Activated naive CD4-positive, alpha-beta T cell (primary cell): Measurements from ENCODE around the gene GFPT2.

Source experiments
- DNase-seq, 4 experiments: peaks; one replicate each; lab custom pipeline; 2025; lab: John Stamatoyannopoulos, UW

Gene GFPT2

DNA sequence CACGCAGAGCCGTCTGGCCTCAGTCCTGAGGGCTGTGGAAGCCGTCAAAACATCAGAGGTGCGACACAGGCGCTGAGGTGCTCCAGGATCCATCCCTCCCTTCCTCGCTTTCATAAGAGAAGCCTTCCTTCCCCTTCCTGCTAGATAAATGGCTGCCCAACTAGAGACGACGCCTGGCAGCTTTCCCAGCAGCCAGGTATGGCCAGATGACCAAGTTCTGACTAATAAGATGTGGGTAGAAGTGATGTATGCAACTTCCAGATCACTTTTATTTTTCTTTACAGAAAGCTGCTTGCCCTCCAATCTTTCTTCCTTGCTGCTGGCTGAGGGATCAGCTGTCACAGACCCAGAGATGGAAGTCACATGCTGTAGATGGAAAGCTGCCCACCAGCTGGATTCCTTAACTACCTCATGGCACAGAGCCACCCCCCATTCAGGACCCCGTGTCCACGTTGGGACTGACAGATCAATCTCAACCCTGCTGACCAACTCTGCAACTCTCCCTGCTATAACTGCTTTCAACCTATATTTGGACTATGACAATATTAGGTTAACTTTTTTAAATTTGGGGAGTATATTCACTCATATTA is 70.0 kb downstream of the GFPT2 start:
- no peak for DNase-seq

DNA sequence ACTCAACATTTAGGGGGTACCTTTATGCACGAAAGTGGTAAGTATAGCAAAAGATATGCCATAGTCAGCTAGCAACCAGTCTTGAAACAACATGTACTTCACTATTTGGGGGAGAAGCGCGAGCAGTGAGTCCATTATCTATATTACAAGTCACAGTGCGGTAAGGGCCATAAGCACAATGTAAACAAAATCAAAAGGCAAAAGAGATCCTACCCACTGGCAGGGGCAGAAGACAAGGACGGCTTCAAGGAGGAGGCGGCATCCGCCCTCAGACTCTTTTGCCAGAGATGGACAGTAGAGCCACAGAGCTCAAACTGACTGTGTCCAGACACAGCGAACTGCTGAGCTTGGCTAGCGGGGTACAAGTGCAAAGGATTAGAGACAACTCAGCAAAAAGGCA is 70.9 kb downstream of the GFPT2 start:
- no peak for DNase-seq

DNA sequence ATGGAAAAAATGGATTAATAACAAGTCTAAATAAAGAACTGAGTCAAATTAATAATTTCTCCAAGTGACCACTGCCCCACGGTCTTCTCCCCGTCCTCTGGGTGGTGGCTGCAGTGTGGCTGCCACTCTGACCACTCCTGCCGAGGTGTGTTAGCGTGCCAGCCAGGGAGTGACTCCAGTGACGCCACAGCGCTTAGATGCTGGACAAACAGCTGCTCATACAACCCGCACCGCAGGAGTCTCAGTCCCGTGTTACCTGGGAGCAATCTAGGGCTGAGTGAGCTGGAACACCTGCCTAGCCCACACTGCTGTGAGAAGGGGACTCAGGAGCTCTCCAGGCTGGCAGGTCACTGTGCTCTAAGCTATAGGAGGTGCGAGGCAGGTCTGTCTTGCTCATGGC is 71.4 kb downstream of the GFPT2 start:
- DNase-seq, result no peak

DNA sequence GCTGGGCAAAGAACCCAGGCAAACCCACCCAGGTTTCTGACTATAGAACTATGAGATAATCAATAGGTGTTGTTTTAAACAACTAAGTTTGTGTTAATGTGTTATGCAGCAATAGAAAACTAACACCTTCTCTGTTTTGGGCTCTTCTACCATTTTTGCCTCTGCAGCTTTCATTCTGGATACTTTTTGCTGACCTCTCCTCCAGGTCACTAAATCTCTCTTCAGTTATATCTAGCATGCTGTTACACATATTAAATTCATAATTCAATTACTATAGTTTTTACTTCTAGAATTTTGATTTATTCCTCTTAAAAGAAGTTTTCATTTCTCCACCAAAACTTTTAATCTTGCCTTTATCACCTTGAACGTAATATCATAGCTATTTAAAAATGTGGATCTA is 78.4 kb downstream of the GFPT2 start:
- no peak for DNase-seq

DNA sequence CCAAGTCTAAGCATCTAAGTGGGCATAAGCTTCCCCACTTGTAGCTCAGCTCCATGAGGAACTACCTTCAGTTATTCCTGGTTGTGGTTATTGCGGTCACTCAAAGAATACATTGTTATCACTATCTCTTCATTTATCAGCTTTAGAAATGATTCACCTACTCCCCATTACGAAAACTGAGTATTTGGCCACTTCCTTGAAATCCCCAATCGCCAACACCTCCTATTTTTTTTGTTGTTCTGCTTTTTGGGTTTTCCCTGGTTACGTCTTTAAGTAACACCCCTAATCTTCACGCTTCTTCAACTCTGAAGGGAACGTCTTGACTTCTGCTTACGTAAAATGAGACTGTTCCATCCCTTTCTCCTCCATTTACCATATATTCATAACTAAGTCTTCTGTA is 81.9 kb downstream of the GFPT2 start:
- DNase-seq, result no peak

DNA sequence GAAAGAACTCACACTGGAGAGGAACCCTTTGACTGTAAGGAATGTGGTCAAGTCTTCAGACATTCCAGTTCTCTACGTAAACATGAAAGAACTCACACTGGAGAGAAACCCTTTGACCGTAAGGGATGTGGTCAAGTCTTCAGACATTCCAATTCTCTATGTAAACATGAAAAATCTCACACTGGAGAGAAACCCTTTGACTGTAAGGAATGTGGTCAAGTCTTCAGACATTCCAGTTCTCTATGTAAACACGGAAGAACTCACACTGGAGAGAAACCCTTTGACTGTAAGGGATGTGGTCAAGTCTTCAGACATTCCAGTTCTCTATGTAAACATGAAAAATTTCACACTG is 93.9 kb downstream of the GFPT2 start:
- no peak for DNase-seq

DNA sequence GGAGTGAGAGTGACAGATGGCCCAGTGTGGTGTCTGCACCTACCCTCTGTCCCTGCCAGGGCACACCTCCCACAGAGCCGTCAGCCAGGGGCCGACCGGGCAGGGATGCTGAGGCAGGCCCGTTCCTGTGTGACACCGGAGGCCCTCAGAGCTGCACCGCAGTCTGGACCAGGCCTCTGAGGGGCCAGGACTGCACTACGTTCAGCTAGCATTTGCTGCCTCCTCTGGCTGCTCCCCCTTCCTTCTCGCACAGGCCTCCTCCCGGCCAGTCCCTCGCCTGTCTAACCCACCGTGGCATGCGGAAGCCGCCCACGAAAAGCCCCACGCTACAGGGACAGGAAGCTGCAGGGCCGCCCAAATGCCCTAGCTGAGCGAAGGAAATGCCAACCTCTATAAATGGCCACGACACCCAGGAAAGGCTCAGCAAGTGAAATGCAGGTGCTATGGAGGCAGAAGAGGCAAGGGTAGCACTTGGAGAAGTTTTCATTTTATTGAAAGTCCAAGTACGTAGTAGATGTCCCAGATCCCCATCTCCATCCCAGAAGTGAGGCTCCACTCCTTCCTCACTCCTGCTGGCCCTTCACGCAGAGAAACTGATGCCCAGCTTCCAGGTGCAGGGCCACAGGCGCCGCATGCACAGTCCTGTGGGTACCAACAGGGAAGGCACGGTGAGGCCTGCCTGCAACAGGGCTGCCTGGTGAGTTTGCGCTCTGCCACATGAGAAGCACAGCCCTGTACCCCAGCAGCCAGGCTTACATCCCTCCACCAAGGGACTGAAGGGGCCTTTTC is 99.9 kb downstream of the GFPT2 start:
- DNase-seq, result no peak

DNA sequence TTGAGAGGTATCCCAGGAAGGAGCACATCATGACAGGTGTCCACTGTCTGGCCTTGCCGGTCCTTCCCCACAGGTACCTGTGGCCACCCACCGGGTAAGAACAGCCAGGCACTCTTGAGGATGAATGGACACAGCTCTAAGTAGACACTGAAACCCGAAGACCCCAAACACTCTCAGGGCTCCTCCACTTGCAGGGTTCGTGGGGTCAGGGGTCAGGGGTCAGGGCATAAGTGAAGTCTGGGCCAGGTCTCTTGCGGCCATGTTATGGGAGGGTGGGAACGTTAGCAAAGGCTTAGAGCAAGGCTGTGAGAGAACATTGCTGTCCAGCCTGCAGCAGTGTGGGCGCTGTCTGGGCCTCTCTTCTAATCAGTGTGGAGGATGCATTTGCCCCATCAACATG is 101.2 kb downstream of the GFPT2 start:
- no peak for DNase-seq

DNA sequence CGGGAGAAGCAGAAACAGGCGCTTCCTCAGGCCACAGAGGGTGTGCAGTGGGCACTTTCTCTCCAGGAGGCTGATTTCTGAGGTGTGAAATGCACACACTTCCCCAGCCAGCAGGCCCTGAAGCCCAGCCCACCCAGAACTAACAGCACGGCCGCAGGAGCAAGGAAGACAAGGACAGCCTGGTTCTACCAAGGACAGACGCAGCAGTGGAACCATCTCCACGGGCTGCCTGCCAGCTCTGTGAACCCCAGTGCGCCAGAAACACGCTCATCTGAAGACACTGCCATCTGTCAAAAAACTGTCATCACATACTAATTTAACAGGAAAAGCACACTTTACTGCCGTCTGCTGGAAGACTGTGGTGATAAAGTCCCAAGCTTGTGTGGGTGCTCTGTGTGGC is 102.0 kb downstream of the GFPT2 start:
- no peak for DNase-seq
